ENCODE results near the gene SLC24A3.

- TF ChIP-seq, protein P1, sequence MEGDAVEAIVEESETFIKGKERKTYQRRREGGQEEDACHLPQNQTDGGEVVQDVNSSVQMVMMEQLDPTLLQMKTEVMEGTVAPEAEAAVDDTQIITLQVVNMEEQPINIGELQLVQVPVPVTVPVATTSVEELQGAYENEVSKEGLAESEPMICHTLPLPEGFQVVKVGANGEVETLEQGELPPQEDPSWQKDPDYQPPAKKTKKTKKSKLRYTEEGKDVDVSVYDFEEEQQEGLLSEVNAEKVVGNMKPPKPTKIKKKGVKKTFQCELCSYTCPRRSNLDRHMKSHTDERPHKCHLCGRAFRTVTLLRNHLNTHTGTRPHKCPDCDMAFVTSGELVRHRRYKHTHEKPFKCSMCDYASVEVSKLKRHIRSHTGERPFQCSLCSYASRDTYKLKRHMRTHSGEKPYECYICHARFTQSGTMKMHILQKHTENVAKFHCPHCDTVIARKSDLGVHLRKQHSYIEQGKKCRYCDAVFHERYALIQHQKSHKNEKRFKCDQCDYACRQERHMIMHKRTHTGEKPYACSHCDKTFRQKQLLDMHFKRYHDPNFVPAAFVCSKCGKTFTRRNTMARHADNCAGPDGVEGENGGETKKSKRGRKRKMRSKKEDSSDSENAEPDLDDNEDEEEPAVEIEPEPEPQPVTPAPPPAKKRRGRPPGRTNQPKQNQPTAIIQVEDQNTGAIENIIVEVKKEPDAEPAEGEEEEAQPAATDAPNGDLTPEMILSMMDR (IDR thresholded peaks at IDR 0.05; ENCODE audit: insufficient read depth, low read depth, low read length), result no peak
- TF ChIP-seq EZH2 (IDR thresholded peaks at IDR 0.05; ENCODE audit: insufficient read depth, low read length), result no peak
These were observed 194.8 kb downstream of the SLC24A3 start for GRCh38 chr20:19407196-19407595.

Data from astrocyte (in vitro differentiated cells and primary cell).